ENCODE data around the gene SSTR3.

Gene SSTR3

GRCh38 chr22:37231406-37232139, 19.3 kb upstream of the SSTR3 start:
- Histone ChIP-seq H3K4me3 (ENCODE audit: control insufficient read depth in 1 of 7, extremely low read depth in 1 of 7, insufficient read depth in 4 of 7, low read depth in 2 of 7, low read length in 6 of 7) (no peak overlapping the region), H3K27me3 (replicated peaks in 2 of 5; ENCODE audit: control insufficient read depth in 4 of 5, insufficient read depth in 5 of 5, low read length in 4 of 5) (no peaks in the 10 kb centered on the region), H3K9me3 (ENCODE audit: control extremely low read depth in 1 of 5, control insufficient read depth in 4 of 5, insufficient read depth in 2 of 5, low read depth in 1 of 5, low read length in 4 of 5) (no peaks in the 10 kb centered on the region), H3K27ac (ENCODE audit: insufficient read depth in 1 of 2, low read depth in 1 of 2, low read length in 2 of 2, poor library complexity in 1 of 2, severe bottlenecking in 2 of 2) (peak overlapping the region in 1 of 2 experiments; percentile 10), H3K36me3 (ENCODE audit: control insufficient read depth in 4 of 4, insufficient read depth in 4 of 4, low read length in 3 of 4) (peaks cover 20 to 81% (median 49%) of the 10 kb centered on the region in 4 experiments), H3K4me1 (ENCODE audit: control extremely low read depth in 1 of 4, control insufficient read depth in 4 of 4, insufficient read depth in 4 of 4, low read length in 3 of 4) (peaks cover 2 to 81% (median 74%) of the 10 kb centered on the region in 4 experiments)
- POLR2A ChIA-PET: interaction anchor here (4.1 kb wide), 1 partner anchor 11 kb away, joined by 45 read pairs; the partner anchor contains the start of gene RAC2
- DNase-seq: no peak
- WGBS (ENCODE audit: insufficient coverage): 73% methylated on average over 20 of the region's 21 CpGs
- CTCF ChIA-PET: interaction anchor here (7.3 to 7.5 kb wide), 2 partner anchors 11 to 29 kb away, joined by 49 to 74 read pairs; partner anchors contain the start of gene RAC2

DNA sequence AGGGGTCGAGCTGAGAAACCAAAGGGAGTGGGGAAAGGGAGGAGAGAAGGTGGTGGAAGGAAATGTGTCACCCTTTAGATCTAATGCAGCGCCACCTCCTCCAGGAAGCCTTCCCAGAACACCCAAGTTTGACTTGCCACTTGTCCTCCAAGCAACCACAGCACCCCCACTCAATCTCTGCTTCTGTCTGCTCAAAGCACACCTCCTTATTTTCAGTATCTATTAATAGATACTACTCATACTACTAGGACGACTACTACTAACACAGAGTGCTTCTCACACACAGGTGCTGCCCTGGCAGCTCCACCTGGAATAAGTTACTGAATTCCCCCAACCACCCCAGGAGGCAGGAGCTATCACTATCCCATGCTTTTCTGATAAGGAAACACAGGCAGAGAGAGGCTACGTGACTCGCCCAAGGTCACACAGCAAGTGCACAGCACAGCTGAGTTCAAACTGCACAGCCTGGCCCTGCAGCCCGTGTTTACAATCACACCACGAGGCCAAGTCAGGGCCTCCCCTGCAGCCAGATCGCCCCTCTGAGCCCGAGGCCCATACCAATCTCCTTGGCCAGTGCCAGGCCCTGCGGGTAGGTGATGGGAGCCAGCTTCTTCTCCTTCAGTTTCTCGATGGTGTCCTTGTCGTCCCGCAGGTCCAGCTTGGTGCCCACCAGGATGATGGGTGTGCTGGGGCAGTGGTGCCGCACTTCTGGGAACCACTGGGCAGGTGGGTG, 18.6 kb upstream of the SSTR3 start:
- Histone ChIP-seq H3K9me3 (ENCODE audit: control extremely low read depth in 1 of 5, control insufficient read depth in 4 of 5, insufficient read depth in 2 of 5, low read depth in 1 of 5, low read length in 4 of 5) (no peaks in the 10 kb centered on the region), H3K27ac (ENCODE audit: insufficient read depth in 1 of 2, low read depth in 1 of 2, low read length in 2 of 2, poor library complexity in 1 of 2, severe bottlenecking in 2 of 2) (peak overlapping the region in 1 of 2 experiments; percentile 54), H3K36me3 (ENCODE audit: control insufficient read depth in 4 of 4, insufficient read depth in 4 of 4, low read length in 3 of 4) (peaks cover 20 to 81% (median 50%) of the 10 kb centered on the region in 4 experiments), H3K27me3 (replicated peaks in 2 of 5; ENCODE audit: control insufficient read depth in 4 of 5, insufficient read depth in 5 of 5, low read length in 4 of 5) (no peaks in the 10 kb centered on the region), H3K4me3 (ENCODE audit: control insufficient read depth in 1 of 7, extremely low read depth in 1 of 7, insufficient read depth in 4 of 7, low read depth in 2 of 7, low read length in 6 of 7) (peak overlapping the region in 1 of 7 experiments; percentile 41), H3K4me1 (ENCODE audit: control extremely low read depth in 1 of 4, control insufficient read depth in 4 of 4, insufficient read depth in 4 of 4, low read length in 3 of 4) (peaks cover 2 to 85% (median 71%) of the 10 kb centered on the region in 4 experiments)
- ChIA-PET CTCF (interaction anchor here (7.3 to 7.5 kb wide), 2 partner anchors 12 to 30 kb away, joined by 49 to 74 read pairs; partner anchors contain the start of gene RAC2), POLR2A (interaction anchor here (4.1 kb wide), 1 partner anchor 12 kb away, joined by 45 read pairs; the partner anchor contains the start of gene RAC2)
- peak in 1 of 3 donors; percentile 56 for DNase-seq
- 91% methylated on average over 10 of the region's 14 CpGs for WGBS (ENCODE audit: insufficient coverage)

- Histone ChIP-seq H3K4me1 (ENCODE audit: control extremely low read depth in 1 of 4, control insufficient read depth in 4 of 4, insufficient read depth in 4 of 4, low read length in 3 of 4) (peaks cover 2 to 85% (median 64%) of the 10 kb centered on the region in 4 experiments), H3K36me3 (ENCODE audit: control insufficient read depth in 4 of 4, insufficient read depth in 4 of 4, low read length in 3 of 4) (peaks cover 22 to 81% (median 48%) of the 10 kb centered on the region in 4 experiments), H3K27ac (ENCODE audit: insufficient read depth in 1 of 2, low read depth in 1 of 2, low read length in 2 of 2, poor library complexity in 1 of 2, severe bottlenecking in 2 of 2) (peak overlapping the region; percentile 58 to 79), H3K9me3 (ENCODE audit: control extremely low read depth in 1 of 5, control insufficient read depth in 4 of 5, insufficient read depth in 2 of 5, low read depth in 1 of 5, low read length in 4 of 5) (no peaks in the 10 kb centered on the region), H3K4me3 (ENCODE audit: control insufficient read depth in 1 of 7, extremely low read depth in 1 of 7, insufficient read depth in 4 of 7, low read depth in 2 of 7, low read length in 6 of 7) (peak overlapping the region in 4 of 7 experiments; percentile 1 to 44 (median 27)), H3K27me3 (replicated peaks in 2 of 5; ENCODE audit: control insufficient read depth in 4 of 5, insufficient read depth in 5 of 5, low read length in 4 of 5) (no peaks in the 10 kb centered on the region)
- DNase-seq: peak; percentile 88 to 97 (median 96)
- ChIA-PET CTCF (interaction anchor here (0.7 to 7.5 kb wide), 6 partner anchors 12 to 377 kb away, joined by 3 to 74 read pairs (median 3); partner anchors contain the start of gene RAC2), POLR2A (interaction anchor here (1.0 to 4.1 kb wide), 2 partner anchors 11 to 13 kb away, joined by 3 to 45 read pairs; partner anchors contain the start of gene RAC2)
- 80% methylated on average over 1 of the region's 8 CpGs for WGBS (ENCODE audit: insufficient coverage)
Measured at GRCh38 chr22:37229805-37230672, 17.8 kb upstream of the SSTR3 start.

- ChIA-PET POLR2A (interaction anchor here (1.0 to 4.1 kb wide), 2 partner anchors 11 to 14 kb away, joined by 3 to 45 read pairs; partner anchors contain the start of gene RAC2), CTCF (interaction anchor here (0.7 to 7.5 kb wide), 8 partner anchors 8 to 378 kb away, joined by 3 to 74 read pairs (median 3); partner anchors contain the start of gene RAC2)
- no peaks in the 10 kb centered on the region for H3K9me3 ChIP-seq (ENCODE audit: control extremely low read depth in 1 of 5, control insufficient read depth in 4 of 5, insufficient read depth in 2 of 5, low read depth in 1 of 5, low read length in 4 of 5)
- H3K4me3 ChIP-seq (ENCODE audit: control insufficient read depth in 1 of 7, extremely low read depth in 1 of 7, insufficient read depth in 4 of 7, low read depth in 2 of 7, low read length in 6 of 7): peak overlapping the region in 3 of 7 experiments; percentile 36 to 44 (median 43)
- DNase-seq: no peak
- H3K36me3 ChIP-seq (ENCODE audit: control insufficient read depth in 4 of 4, insufficient read depth in 4 of 4, low read length in 3 of 4): peaks cover 21 to 81% (median 50%) of the 10 kb centered on the region in 4 experiments
- H3K27ac ChIP-seq (ENCODE audit: insufficient read depth in 1 of 2, low read depth in 1 of 2, low read length in 2 of 2, poor library complexity in 1 of 2, severe bottlenecking in 2 of 2): peak overlapping the region; percentile 58 to 79
- no peaks in the 10 kb centered on the region for H3K27me3 ChIP-seq (replicated peaks in 2 of 5; ENCODE audit: control insufficient read depth in 4 of 5, insufficient read depth in 5 of 5, low read length in 4 of 5)
- 55% methylated on average over 7 of the region's 7 CpGs for WGBS (ENCODE audit: insufficient coverage)
- peaks cover 2 to 85% (median 63%) of the 10 kb centered on the region in 4 experiments for H3K4me1 ChIP-seq (ENCODE audit: control extremely low read depth in 1 of 4, control insufficient read depth in 4 of 4, insufficient read depth in 4 of 4, low read length in 3 of 4)
Measured at GRCh38 chr22:37229012-37229804, 16.9 kb upstream of the SSTR3 start.

GRCh38 chr22:37228106-37229011, 16.1 kb upstream of the SSTR3 start:
- 33% methylated on average over 10 of the region's 20 CpGs for WGBS (ENCODE audit: insufficient coverage)
- ChIA-PET POLR2A (interaction anchor here (4.1 kb wide), 1 partner anchor 14 kb away, joined by 45 read pairs; the partner anchor contains the start of gene RAC2), CTCF (interaction anchor here (1.0 to 7.5 kb wide), 5 partner anchors 9 to 32 kb away, joined by 3 to 74 read pairs (median 8); partner anchors contain the start of gene RAC2)
- Histone ChIP-seq H3K9me3 (ENCODE audit: control extremely low read depth in 1 of 5, control insufficient read depth in 4 of 5, insufficient read depth in 2 of 5, low read depth in 1 of 5, low read length in 4 of 5) (no peaks in the 10 kb centered on the region), H3K27me3 (replicated peaks in 2 of 5; ENCODE audit: control insufficient read depth in 4 of 5, insufficient read depth in 5 of 5, low read length in 4 of 5) (no peaks in the 10 kb centered on the region), H3K27ac (ENCODE audit: insufficient read depth in 1 of 2, low read depth in 1 of 2, low read length in 2 of 2, poor library complexity in 1 of 2, severe bottlenecking in 2 of 2) (peak overlapping the region; percentile 48 to 79), H3K36me3 (ENCODE audit: control insufficient read depth in 4 of 4, insufficient read depth in 4 of 4, low read length in 3 of 4) (peaks cover 15 to 81% (median 51%) of the 10 kb centered on the region in 4 experiments), H3K4me1 (ENCODE audit: control extremely low read depth in 1 of 4, control insufficient read depth in 4 of 4, insufficient read depth in 4 of 4, low read length in 3 of 4) (peaks cover 2 to 88% (median 65%) of the 10 kb centered on the region in 4 experiments), H3K4me3 (ENCODE audit: control insufficient read depth in 1 of 7, extremely low read depth in 1 of 7, insufficient read depth in 4 of 7, low read depth in 2 of 7, low read length in 6 of 7) (peak overlapping the region in 5 of 7 experiments; percentile 2 to 43 (median 16))
- DNase-seq: peak in 2 of 3 donors; percentile 73 to 76

Data from common myeloid progenitor, CD34-positive (primary cell).